GM12892 (cell line): ENCODE measurements around the gene GALNT2.

ENCODE experiments used
- POLR2A ChIP-seq: IDR thresholded peaks from 2 replicates; pipeline ENCODE4 v1.6.1; 2011; ENCODE audit warnings: low read depth, low read length, control low read depth
- POLR2AphosphoS5 ChIP-seq: IDR thresholded peaks from 2 replicates; pipeline ENCODE4 v1.6.1; 2011; ENCODE audit warnings: low read depth, low read length, control low read depth
- TAF1 ChIP-seq: IDR thresholded peaks from 2 replicates; pipeline ENCODE4 v1.6.1; 2011; ENCODE audit warnings: low read depth, mild to moderate bottlenecking, control low read depth, low read length, borderline replicate concordance

DNA sequence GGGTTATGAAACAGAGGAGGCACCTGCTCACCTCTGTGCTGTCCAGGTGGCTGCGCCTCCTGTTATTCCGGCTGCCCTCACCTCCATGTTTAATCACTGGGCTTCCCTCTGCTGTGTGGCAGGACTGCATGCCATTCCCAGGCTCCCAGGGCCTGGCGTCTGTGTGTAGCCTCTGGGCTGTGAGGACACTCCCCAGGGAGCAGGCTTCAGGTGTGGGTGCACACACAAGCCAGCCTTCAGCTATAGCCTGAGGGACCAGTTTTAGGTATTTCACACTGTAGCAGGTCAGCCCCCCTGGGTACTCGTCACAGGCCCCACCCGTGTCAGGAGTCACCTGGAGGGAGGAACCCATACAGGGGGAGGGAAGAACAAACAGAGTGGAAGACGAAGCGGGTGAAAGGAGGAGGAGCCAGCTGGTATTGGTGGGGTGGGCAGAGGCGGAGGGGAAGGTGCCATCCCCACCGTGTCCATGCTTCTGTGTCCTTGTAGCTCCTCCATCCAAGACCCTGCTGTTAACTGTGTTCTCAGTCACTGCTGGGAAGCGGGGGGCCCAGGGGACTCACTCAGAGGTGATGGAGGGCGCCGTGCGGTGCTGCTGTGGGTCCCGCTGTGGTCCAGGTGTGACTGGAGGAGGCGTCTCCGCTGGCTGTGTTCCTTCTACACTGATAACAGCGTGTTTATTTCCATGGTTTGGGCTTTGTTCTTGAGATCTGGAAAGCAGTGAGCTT, 200.5 kb downstream of the GALNT2 start:
- TF ChIP-seq POLR2A (no peak), POLR2AphosphoS5 (no peak), TAF1 (no peak)
